Neural progenitor cell (in vitro differentiated cells): ENCODE measurements around the gene PIWIL1. TPM values are rescaled to one million over a fixed set of nuclear protein-coding genes. Genes with fewer than 3 reads are reported as not detected.

Source experiments
- DNase-seq: peaks from one replicate; pipeline ENCODE4 v3.0.0-alpha.2; 2016; ENCODE audit warnings: low spot score
- H2AFZ ChIP-seq: fragments of 200-600 bp; sonication (generic); replicated peaks from 2 replicates; pipeline ENCODE4 v1.6.1; 2016; ENCODE audit warnings: antibody characterized with exemption
- H3F3A ChIP-seq: fragments of 200-600 bp; sonication (generic); 2 replicates; pipeline ENCODE4 v1.6.1; 2016; ENCODE audit warnings: antibody characterized with exemption, low read depth
- H3K27ac ChIP-seq: fragments of 200-600 bp; sonication (generic); 2 replicates; pipeline ENCODE4 v1.5.1; 2016; ENCODE audit warnings: mild to moderate bottlenecking
- H3K27me3 ChIP-seq: fragments of 200-600 bp; sonication (generic); 2 replicates; pipeline ENCODE4 v1.6.1; 2016; ENCODE audit warnings: mild to moderate bottlenecking, moderate library complexity
- H3K36me3 ChIP-seq: fragments of 200-600 bp; sonication (generic); 2 replicates; pipeline ENCODE4 v1.5.1; 2016
- H3K4me1 ChIP-seq: fragments of 200-600 bp; sonication (generic); 2 replicates; pipeline ENCODE4 v1.6.1; 2016; ENCODE audit warnings: mixed run types
- H3K4me2 ChIP-seq: fragments of 200-600 bp; sonication (generic); 2 replicates; pipeline ENCODE4 v1.6.1; 2016
- H3K4me3 ChIP-seq: fragments of 200-600 bp; sonication (generic); 2 replicates; pipeline ENCODE4 v1.5.1; 2016
- H3K79me2 ChIP-seq: fragments of 200-600 bp; sonication (generic); 2 replicates; pipeline ENCODE4 v1.6.1; 2016; ENCODE audit warnings: low read depth
- H3K9ac ChIP-seq: fragments of 200-600 bp; sonication (generic); 2 replicates; pipeline ENCODE4 v1.6.1; 2016
- H3K9me3 ChIP-seq: fragments of 200-600 bp; sonication (generic); 2 replicates; pipeline ENCODE4 v1.5.1; 2016; ENCODE audit warnings: low read depth
- H4K20me1 ChIP-seq: fragments of 200-600 bp; sonication (generic); 2 replicates; pipeline ENCODE4 v1.6.1; 2016; ENCODE audit warnings: low read depth
- H3K27ac Mint-ChIP-seq: 3 replicates; pipeline ENCODE4 v1.8.0; 2021; ENCODE audit warnings: mixed read lengths
- H3K27me3 Mint-ChIP-seq: 2 replicates; pipeline ENCODE4 v1.8.0; 2022; ENCODE audit warnings: low read depth, mild to moderate bottlenecking, inconsistent platforms, moderate library complexity, mixed read lengths; ENCODE audit not compliant: insufficient read depth
- H3K36me3 Mint-ChIP-seq: 3 replicates; pipeline ENCODE4 v1.8.0; 2021; ENCODE audit warnings: mixed read lengths
- H3K4me1 Mint-ChIP-seq: 3 replicates; pipeline ENCODE4 v1.8.0; 2021; ENCODE audit warnings: mixed read lengths
- H3K4me3 Mint-ChIP-seq: 3 replicates; pipeline ENCODE4 v1.8.0; 2021; ENCODE audit warnings: mild to moderate bottlenecking, moderate library complexity, mixed read lengths
- H3K9me3 Mint-ChIP-seq: 3 replicates; pipeline ENCODE4 v1.8.0; 2020; ENCODE audit warnings: mixed read lengths
- CTCF ChIP-seq: fragments of 200-600 bp; sonication (generic); IDR thresholded peaks from 2 replicates; pipeline ENCODE4 v1.5.1; 2017; ENCODE audit warnings: antibody characterized with exemption, mild to moderate bottlenecking
- EZH2 ChIP-seq: fragments of 200-600 bp; sonication (generic); IDR thresholded peaks from 2 replicates; pipeline ENCODE4 v1.6.1; 2017; ENCODE audit warnings: antibody characterized with exemption, mild to moderate bottlenecking, moderate library complexity
- EZH2phosphoT487 ChIP-seq: fragments of 200-600 bp; sonication (generic); IDR thresholded peaks from 2 replicates; pipeline ENCODE4 v1.6.1; 2017; ENCODE audit warnings: antibody characterized with exemption
- total RNA-seq: library from RNA; depleted of rRNA; stranded (reverse); fragments of >200 nt; gene quantifications from 2 replicates; pipeline ENCODE4 v1.2.3, GENCODE V29; 2015; ENCODE audit warnings: low replicate concordance

Gene PIWIL1
- total RNA-seq, 1 donor from 2014 or later = not detected

GRCh38 chr12:130330685-130331084 lies 7.0 kb upstream of the PIWIL1 start:
- no peaks in the 10 kb centered on the region for H3K36me3 ChIP-seq
- no peaks in the 10 kb centered on the region for H3K4me1 ChIP-seq
- Mint-ChIP-seq H3K9me3 (peaks cover 27% of the 10 kb centered on the region), H3K27me3 (peaks cover 13% of the 10 kb centered on the region), H3K36me3 (no peaks in the 10 kb centered on the region), H3K4me3 (no peak overlapping the region), H3K4me1 (peaks cover 23% of the 10 kb centered on the region), H3K27ac (no peak overlapping the region)
- no peak overlapping the region for H3K4me2 ChIP-seq
- H3K27me3 ChIP-seq = peaks cover 84% of the 10 kb centered on the region
- H2AFZ ChIP-seq = no peak overlapping the region
- no peak for DNase-seq
- no peaks in the 10 kb centered on the region for H4K20me1 ChIP-seq
- no peak overlapping the region for H3K4me3 ChIP-seq
- no peaks in the 10 kb centered on the region for H3K9me3 ChIP-seq
- no peak overlapping the region for H3K27ac ChIP-seq
- H3K9ac ChIP-seq = no peak overlapping the region
- no peaks in the 10 kb centered on the region for H3K79me2 ChIP-seq
- no peak for TF ChIP-seq EZH2
- no peak for TF ChIP-seq CTCF
- no peak for TF ChIP-seq EZH2phosphoT487
- H3F3A ChIP-seq = no peaks in the 10 kb centered on the region

DNA sequence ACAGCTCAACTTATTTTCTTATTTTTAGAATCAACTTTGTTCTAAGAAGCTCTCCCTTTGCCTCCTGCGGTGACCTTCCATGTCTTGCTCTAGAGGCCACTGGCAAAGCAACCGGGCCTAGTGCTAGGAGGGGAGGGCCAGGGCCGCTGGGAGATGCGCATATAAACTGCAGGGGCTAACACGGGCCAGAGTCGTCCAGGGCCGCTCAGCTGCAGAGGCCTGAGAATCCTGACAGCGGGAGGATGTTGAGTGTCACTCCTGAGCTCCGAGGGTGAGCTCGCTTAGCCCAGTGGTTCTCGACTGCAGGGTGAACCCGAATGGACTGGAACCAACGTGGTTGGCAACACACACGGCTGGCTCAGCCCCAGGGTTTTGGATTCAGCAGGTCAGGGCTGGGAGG lies 6.5 kb upstream of the PIWIL1 start:
- H3K9me3 Mint-ChIP-seq = peaks cover 27% of the 10 kb centered on the region
- no peaks in the 10 kb centered on the region for H3K79me2 ChIP-seq

GRCh38 chr12:130333341-130333740 lies 4.3 kb upstream of the PIWIL1 start:
- Histone ChIP-seq H3K27ac (no peak overlapping the region), H3K4me2 (no peak overlapping the region), H3K4me3 (no peak overlapping the region), H2AFZ (no peak overlapping the region), H3K79me2 (no peaks in the 10 kb centered on the region), H3K9me3 (no peaks in the 10 kb centered on the region), H3K36me3 (no peaks in the 10 kb centered on the region), H3F3A (no peaks in the 10 kb centered on the region), H3K27me3 (peaks cover 58% of the 10 kb centered on the region), H3K4me1 (no peaks in the 10 kb centered on the region), H4K20me1 (no peaks in the 10 kb centered on the region), H3K9ac (no peak overlapping the region)
- no peak for DNase-seq
- Mint-ChIP-seq H3K9me3 (peaks cover 29% of the 10 kb centered on the region), H3K27me3 (peaks cover 13% of the 10 kb centered on the region), H3K4me1 (peaks cover 25% of the 10 kb centered on the region), H3K4me3 (no peak overlapping the region), H3K36me3 (no peaks in the 10 kb centered on the region), H3K27ac (no peak overlapping the region)
- TF ChIP-seq EZH2 (no peak), EZH2phosphoT487 (no peak), CTCF (peak; percentile 14)

More for the DNA sequence above, 6.5 kb upstream of the PIWIL1 start:
- TF ChIP-seq EZH2 = no peak
- TF ChIP-seq EZH2phosphoT487 = no peak
- TF ChIP-seq CTCF = no peak
- Mint-ChIP-seq H3K4me1 (peaks cover 25% of the 10 kb centered on the region), H3K4me3 (no peak overlapping the region), H3K27me3 (peaks cover 13% of the 10 kb centered on the region), H3K36me3 (no peaks in the 10 kb centered on the region), H3K27ac (no peak overlapping the region)
- H4K20me1 ChIP-seq = no peaks in the 10 kb centered on the region
- no peaks in the 10 kb centered on the region for H3F3A ChIP-seq
- H3K4me2 ChIP-seq = no peak overlapping the region
- H3K9me3 ChIP-seq = no peaks in the 10 kb centered on the region
- H3K4me1 ChIP-seq = no peaks in the 10 kb centered on the region
- H3K27me3 ChIP-seq = peaks cover 80% of the 10 kb centered on the region
- H3K27ac ChIP-seq = no peak overlapping the region
- H3K4me3 ChIP-seq = no peak overlapping the region
- DNase-seq = no peak
- no peak overlapping the region for H2AFZ ChIP-seq
- no peaks in the 10 kb centered on the region for H3K36me3 ChIP-seq
- no peak overlapping the region for H3K9ac ChIP-seq
